Stimulated activated CD8-positive, alpha-beta memory T cell treated with anti-CD3 and anti-CD28 coated beads, Interleukin-12 subunit alpha, Interleukin-12 subunit beta, amount 100 ng/mL, for 24 hours (primary cell): ENCODE measurements around the gene WDR43.

Experiments
- DNase-seq: peaks from one replicate; pipeline ENCODE4 v3.0.0-alpha.2; 2020; ENCODE audit errors: extremely low read depth

The WDR43 gene

GRCh38 chr2:28909655-28910353, 15.3 kb downstream of the WDR43 start:
- DNase-seq: no peak

- DNase-seq: no peak
These were observed 21.5 kb downstream of the WDR43 start for GRCh38 chr2:28915939-28916338.

- no peak for DNase-seq
These were observed 32.4 kb downstream of the WDR43 start for GRCh38 chr2:28926847-28927246.

GRCh38 chr2:28927469-28927868, 33.0 kb downstream of the WDR43 start:
- no peak for DNase-seq

- no peak for DNase-seq
These were observed 33.4 kb downstream of the WDR43 start for GRCh38 chr2:28927878-28928277.

- no peak for DNase-seq
These were observed 35.1 kb downstream of the WDR43 start for GRCh38 chr2:28929581-28929980.

- DNase-seq: no peak
These were observed 35.7 kb downstream of the WDR43 start for GRCh38 chr2:28930205-28930604.

- DNase-seq: no peak
These were observed 40.3 kb downstream of the WDR43 start for GRCh38 chr2:28934769-28935168.

GRCh38 chr2:28941008-28941407, 46.5 kb downstream of the WDR43 start:
- DNase-seq: no peak

- no peak for DNase-seq
These were observed 50.2 kb downstream of the WDR43 start for GRCh38 chr2:28944535-28945248.

GRCh38 chr2:28948160-28948559, 53.7 kb downstream of the WDR43 start:
- DNase-seq: no peak

GRCh38 chr2:28949190-28949589, 54.7 kb downstream of the WDR43 start:
- no peak for DNase-seq

GRCh38 chr2:28949617-28950305, 55.3 kb downstream of the WDR43 start:
- DNase-seq: no peak

GRCh38 chr2:28950941-28951630, 56.6 kb downstream of the WDR43 start:
- no peak for DNase-seq

- no peak for DNase-seq
These were observed 57.7 kb downstream of the WDR43 start for GRCh38 chr2:28951910-28952835.

- DNase-seq: no peak
These were observed 58.4 kb downstream of the WDR43 start for GRCh38 chr2:28952836-28953211.

GRCh38 chr2:28955467-28955866, 61.0 kb downstream of the WDR43 start:
- no peak for DNase-seq

GRCh38 chr2:28956415-28956826, 62.0 kb downstream of the WDR43 start:
- DNase-seq: no peak

GRCh38 chr2:28956890-28957289, 62.4 kb downstream of the WDR43 start:
- no peak for DNase-seq

GRCh38 chr2:28958689-28959088, 64.2 kb downstream of the WDR43 start:
- DNase-seq: no peak

GRCh38 chr2:28960401-28960800, 65.9 kb downstream of the WDR43 start:
- DNase-seq: no peak
